Mesothelial cell of epicardium (in vitro differentiated cells): ENCODE data around the gene CPNE8. TPM values are rescaled to one million over a fixed set of nuclear protein-coding genes. Genes with fewer than 3 reads are reported as not detected.
"Not testable (repeated sequence)": the region's sequence is repeated elsewhere in the genome, so short reads cannot be mapped to it uniquely, and the experiment has no call there.

Experiments
- DNase-seq, 2 experiments: peaks; one replicate each; pipeline ENCODE4 v3.0.0; 2021; ENCODE audit warnings: low spot score in 2 of 2; ENCODE audit not compliant: unreplicated experiment in 2 of 2
- H3K27ac Mint-ChIP-seq: 2 replicates; pipeline ENCODE4 v1.8.0; 2021; ENCODE audit warnings: mixed read lengths
- H3K27me3 Mint-ChIP-seq: 2 replicates; pipeline ENCODE4 v1.8.0; 2021; ENCODE audit warnings: low read depth, mixed read lengths
- H3K36me3 Mint-ChIP-seq: 2 replicates; pipeline ENCODE4 v1.8.0; 2021; ENCODE audit warnings: mixed read lengths
- H3K4me1 Mint-ChIP-seq: 2 replicates; pipeline ENCODE4 v1.8.0; 2021; ENCODE audit warnings: mixed read lengths
- H3K4me3 Mint-ChIP-seq: 2 replicates; pipeline ENCODE4 v1.8.0; 2021; ENCODE audit warnings: mild to moderate bottlenecking, moderate library complexity, mixed read lengths
- H3K9me3 Mint-ChIP-seq: 2 replicates; pipeline ENCODE4 v1.8.0; 2021; ENCODE audit warnings: mixed read lengths
- total RNA-seq: library from RNA; stranded (reverse); gene quantifications from 3 replicates; pipeline ENCODE4 v1.2.1, GENCODE V29; 2021
- TF ChIP-seq, protein P1 (sequence below): fragments of 200-600 bp; sonication (generic); IDR thresholded peaks from one replicate; pipeline ENCODE4 v1.5.0; 2021; ENCODE audit warnings: antibody characterized with exemption; ENCODE audit not compliant: unreplicated experiment

The CPNE8 gene
- total RNA-seq, 1 donor from 2014 or later = 8.8 TPM

DNA sequence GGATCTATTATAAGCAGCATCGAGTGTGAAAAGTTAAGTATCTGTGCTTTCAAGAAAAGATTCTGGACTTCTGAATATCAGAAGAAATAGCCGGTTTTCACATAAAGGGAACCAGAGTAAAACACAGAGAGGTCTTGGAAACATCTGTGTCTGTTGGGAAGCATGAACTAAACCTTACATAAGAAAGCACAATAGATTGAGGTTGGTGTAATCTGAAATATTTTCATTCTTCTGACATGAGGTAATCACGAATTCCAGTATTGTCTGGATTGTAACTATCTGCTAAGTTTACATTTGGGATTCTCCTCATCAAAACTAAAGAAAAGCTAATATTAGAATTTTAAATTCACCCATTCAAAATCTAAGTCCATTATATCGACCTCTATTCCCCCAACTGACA lies 161.3 kb downstream of the CPNE8 start:
- Mint-ChIP-seq H3K27me3 (no peaks in the 10 kb centered on the region), H3K27ac (peak overlapping the region; percentile 72), H3K36me3 (peaks cover under 1% of the 10 kb centered on the region), H3K4me1 (peaks cover 2% of the 10 kb centered on the region), H3K9me3 (peaks cover 1% of the 10 kb centered on the region), H3K4me3 (no peak overlapping the region)
- TF ChIP-seq, protein P1, sequence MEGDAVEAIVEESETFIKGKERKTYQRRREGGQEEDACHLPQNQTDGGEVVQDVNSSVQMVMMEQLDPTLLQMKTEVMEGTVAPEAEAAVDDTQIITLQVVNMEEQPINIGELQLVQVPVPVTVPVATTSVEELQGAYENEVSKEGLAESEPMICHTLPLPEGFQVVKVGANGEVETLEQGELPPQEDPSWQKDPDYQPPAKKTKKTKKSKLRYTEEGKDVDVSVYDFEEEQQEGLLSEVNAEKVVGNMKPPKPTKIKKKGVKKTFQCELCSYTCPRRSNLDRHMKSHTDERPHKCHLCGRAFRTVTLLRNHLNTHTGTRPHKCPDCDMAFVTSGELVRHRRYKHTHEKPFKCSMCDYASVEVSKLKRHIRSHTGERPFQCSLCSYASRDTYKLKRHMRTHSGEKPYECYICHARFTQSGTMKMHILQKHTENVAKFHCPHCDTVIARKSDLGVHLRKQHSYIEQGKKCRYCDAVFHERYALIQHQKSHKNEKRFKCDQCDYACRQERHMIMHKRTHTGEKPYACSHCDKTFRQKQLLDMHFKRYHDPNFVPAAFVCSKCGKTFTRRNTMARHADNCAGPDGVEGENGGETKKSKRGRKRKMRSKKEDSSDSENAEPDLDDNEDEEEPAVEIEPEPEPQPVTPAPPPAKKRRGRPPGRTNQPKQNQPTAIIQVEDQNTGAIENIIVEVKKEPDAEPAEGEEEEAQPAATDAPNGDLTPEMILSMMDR = no peak
- no peak for DNase-seq

DNA sequence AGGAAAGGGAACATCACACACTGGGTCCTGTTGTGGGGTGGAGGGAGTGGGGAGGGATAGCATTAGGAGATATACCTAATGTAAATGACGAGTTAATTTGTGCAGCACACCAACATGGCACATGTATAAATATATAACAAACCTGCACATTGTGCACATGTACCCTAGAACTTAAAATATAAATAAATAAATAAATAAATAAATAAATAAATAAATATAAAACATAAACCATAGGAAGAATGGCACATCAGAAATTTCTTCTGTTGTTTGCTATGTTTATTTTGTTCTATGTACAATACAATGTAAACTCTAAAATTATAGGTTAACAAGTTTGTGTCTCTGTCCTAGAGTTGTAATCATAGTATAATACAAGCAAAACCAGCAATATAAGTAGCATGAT lies 162.9 kb downstream of the CPNE8 start:
- H3K4me1 Mint-ChIP-seq, H3K27ac Mint-ChIP-seq, H3K27me3 Mint-ChIP-seq, H3K9me3 Mint-ChIP-seq, H3K4me3 Mint-ChIP-seq, DNase-seq, H3K36me3 Mint-ChIP-seq: not testable (repeated sequence)

DNA sequence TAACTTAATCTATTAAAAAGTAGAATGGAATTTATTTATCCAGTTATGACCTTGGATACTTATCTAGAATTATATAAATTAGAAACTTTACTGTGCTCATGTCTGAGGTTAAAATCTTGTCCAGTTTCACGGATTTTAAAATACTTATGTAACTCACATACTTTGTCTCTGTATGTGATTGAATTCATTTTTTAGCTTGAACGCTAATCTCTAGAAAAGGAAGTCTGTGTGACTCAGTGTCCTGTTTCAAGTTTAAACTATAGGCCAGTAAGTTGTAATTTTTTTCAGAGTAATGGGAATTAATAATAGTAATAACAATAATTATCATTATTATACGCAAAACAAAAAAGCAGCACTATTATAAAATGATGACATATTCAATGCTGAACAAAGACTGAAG lies 168.6 kb downstream of the CPNE8 start:
- H3K36me3 Mint-ChIP-seq = no peaks in the 10 kb centered on the region
- peaks cover 14% of the 10 kb centered on the region for H3K4me1 Mint-ChIP-seq
- TF ChIP-seq, protein P1 = no peak
- no peaks in the 10 kb centered on the region for H3K27me3 Mint-ChIP-seq
- no peak overlapping the region for H3K4me3 Mint-ChIP-seq
- DNase-seq = no peak
- no peaks in the 10 kb centered on the region for H3K9me3 Mint-ChIP-seq
- H3K27ac Mint-ChIP-seq = no peak overlapping the region

DNA sequence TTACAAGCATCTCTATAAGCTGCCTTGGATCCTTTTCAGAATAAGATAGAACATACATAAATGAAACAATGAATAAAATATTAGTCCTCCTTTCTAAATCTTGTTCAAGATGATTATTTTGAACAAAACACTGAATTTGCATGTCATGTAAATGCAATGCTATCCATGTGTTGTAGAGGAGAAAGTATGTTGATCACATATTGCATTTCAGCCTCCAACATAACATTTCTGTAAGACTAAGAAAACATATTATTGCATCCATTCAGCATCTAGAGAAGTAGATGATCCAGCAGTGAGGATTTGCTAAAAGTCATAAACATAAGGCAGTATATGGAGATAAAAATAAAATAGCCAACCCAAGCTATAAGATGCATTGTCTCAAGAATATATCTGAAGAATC lies 172.6 kb downstream of the CPNE8 start:
- no peak for DNase-seq
- Mint-ChIP-seq H3K9me3 (no peaks in the 10 kb centered on the region), H3K36me3 (no peaks in the 10 kb centered on the region), H3K4me1 (peaks cover 15% of the 10 kb centered on the region), H3K27ac (no peak overlapping the region), H3K4me3 (no peak overlapping the region), H3K27me3 (no peaks in the 10 kb centered on the region)
- TF ChIP-seq, protein P1 = no peak

DNA sequence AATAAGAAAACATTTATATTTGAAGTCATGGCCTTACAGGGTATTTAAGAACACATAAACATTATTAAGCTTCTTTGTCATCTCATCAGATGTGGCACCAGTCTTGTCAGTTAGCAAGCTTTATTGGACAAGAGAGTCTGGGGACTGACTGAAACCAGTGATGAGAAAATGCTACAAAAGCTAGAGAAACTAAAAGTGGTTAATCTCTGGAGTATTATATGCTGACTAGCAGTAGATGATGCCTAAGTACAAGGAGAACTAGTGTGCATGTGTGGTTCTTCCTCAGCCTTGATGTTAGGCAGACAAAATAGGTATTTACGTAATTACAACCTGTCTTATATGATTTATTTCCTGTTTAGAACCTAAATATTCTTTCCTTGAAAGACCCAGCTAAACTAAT lies 176.5 kb downstream of the CPNE8 start:
- TF ChIP-seq, protein P1 = no peak
- DNase-seq = no peak
- no peak overlapping the region for H3K27ac Mint-ChIP-seq
- peaks cover 7% of the 10 kb centered on the region for H3K4me1 Mint-ChIP-seq
- no peak overlapping the region for H3K4me3 Mint-ChIP-seq
- H3K27me3 Mint-ChIP-seq = no peaks in the 10 kb centered on the region
- no peaks in the 10 kb centered on the region for H3K36me3 Mint-ChIP-seq
- H3K9me3 Mint-ChIP-seq = no peaks in the 10 kb centered on the region

DNA sequence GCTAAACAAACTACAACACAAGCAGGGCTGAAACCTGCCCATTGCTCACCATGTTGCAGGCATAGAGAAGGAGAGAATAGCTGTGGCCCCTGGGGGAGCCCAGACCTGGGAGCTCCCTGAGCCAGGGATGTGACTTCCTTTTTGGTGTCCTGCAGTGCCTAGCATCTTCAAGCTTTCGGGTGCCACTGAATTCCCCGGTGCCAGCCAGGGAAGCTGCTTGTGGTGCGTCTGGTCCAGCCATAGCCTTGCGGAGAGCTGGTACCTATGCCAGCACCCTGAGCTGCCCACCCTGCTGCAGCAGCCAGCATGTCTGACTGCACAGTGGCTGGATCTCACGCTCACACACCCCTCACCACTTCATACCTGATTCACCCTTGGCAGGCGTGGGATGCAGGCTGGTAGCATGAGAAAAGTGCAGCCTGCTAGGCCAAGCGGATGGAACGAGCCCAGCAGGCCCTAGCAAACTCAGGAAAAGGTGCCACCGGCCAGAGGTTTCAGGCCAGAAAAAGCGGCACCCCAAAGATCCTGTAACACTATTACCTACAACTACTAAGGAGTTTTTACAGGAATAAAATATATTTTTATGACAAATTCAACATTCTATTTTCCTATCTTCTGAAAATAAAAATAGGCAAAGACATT lies 183.7 kb downstream of the CPNE8 start:
- no peaks in the 10 kb centered on the region for H3K36me3 Mint-ChIP-seq
- TF ChIP-seq, protein P1 = no peak
- H3K9me3 Mint-ChIP-seq = peaks cover 3% of the 10 kb centered on the region
- H3K27me3 Mint-ChIP-seq = no peaks in the 10 kb centered on the region
- no peak overlapping the region for H3K4me3 Mint-ChIP-seq
- no peak for DNase-seq
- H3K27ac Mint-ChIP-seq = no peak overlapping the region
- H3K4me1 Mint-ChIP-seq = no peaks in the 10 kb centered on the region
